GM23338 (cell line): ENCODE data around the gene KXD1. TPM values are rescaled to one million over a fixed set of nuclear protein-coding genes. Genes with fewer than 3 reads are reported as not detected.

Experiments
- ATAC-seq: fragments of 200-7000 bp; cut with Tn5 transposase; 3 replicates; pipeline ENCODE4 v1.9.1; 2020
- DNase-seq: peaks from one replicate; pipeline ENCODE4 v3.0.0-alpha.2; 2015; ENCODE audit warnings: low spot score
- H2AFZ ChIP-seq: fragments of 200-600 bp; sonication (generic); 2 replicates; pipeline ENCODE4 v1.8.0; 2016; ENCODE audit warnings: antibody characterized with exemption, mild to moderate bottlenecking, moderate library complexity
- H3F3A ChIP-seq: fragments of 200-600 bp; sonication (generic); replicated peaks from 2 replicates; pipeline ENCODE4 v1.8.0; 2017; ENCODE audit warnings: antibody characterized with exemption, mixed run types, low read depth
- H3K27ac ChIP-seq: fragments of 200-600 bp; sonication (generic); 2 replicates; pipeline ENCODE4 v1.6.1; 2016; ENCODE audit warnings: low read depth
- H3K27me3 ChIP-seq: fragments of 200-600 bp; sonication (generic); 2 replicates; pipeline ENCODE4 v1.8.0; 2016; ENCODE audit warnings: mild to moderate bottlenecking, mixed run types, moderate library complexity; ENCODE audit not compliant: insufficient read depth
- H3K36me3 ChIP-seq: fragments of 200-600 bp; sonication (generic); 2 replicates; pipeline ENCODE4 v1.8.0; 2016; ENCODE audit warnings: mild to moderate bottlenecking; ENCODE audit not compliant: insufficient read depth
- H3K4me1 ChIP-seq: fragments of 200-600 bp; sonication (generic); 2 replicates; pipeline ENCODE4 v1.8.0; 2016; ENCODE audit warnings: mild to moderate bottlenecking, moderate library complexity; ENCODE audit not compliant: insufficient read depth
- H3K4me2 ChIP-seq: fragments of 200-600 bp; sonication (generic); 2 replicates; pipeline ENCODE4 v1.7.1; 2017; ENCODE audit warnings: mixed run types
- H3K4me3 ChIP-seq: fragments of 200-600 bp; sonication (generic); 2 replicates; pipeline ENCODE4 v1.6.1; 2016; ENCODE audit warnings: mixed run types
- H3K79me2 ChIP-seq: fragments of 200-600 bp; sonication (generic); replicated peaks from 2 replicates; pipeline ENCODE4 v1.8.0; 2017; ENCODE audit warnings: mild to moderate bottlenecking; ENCODE audit not compliant: insufficient read depth
- H3K9me2 ChIP-seq: fragments of 200-600 bp; sonication (generic); 2 replicates; pipeline ENCODE4 v1.8.0; 2017; ENCODE audit not compliant: insufficient read depth
- H4K20me1 ChIP-seq: fragments of 200-600 bp; sonication (generic); replicated peaks from 2 replicates; pipeline ENCODE4 v1.8.0; 2017; ENCODE audit warnings: mild to moderate bottlenecking; ENCODE audit not compliant: insufficient read depth
- H3K27ac Mint-ChIP-seq: 2 replicates; pipeline ENCODE4 v1.8.0; 2020; ENCODE audit warnings: inconsistent platforms, mild to moderate bottlenecking, moderate library complexity, mixed read lengths
- H3K27me3 Mint-ChIP-seq: 3 replicates; pipeline ENCODE4 v1.8.0; 2022; ENCODE audit warnings: low read depth, mild to moderate bottlenecking, moderate library complexity, mixed read lengths, inconsistent platforms; ENCODE audit not compliant: insufficient read depth, poor library complexity
- H3K36me3 Mint-ChIP-seq: 3 replicates; pipeline ENCODE4 v1.8.0; 2021; ENCODE audit warnings: low read depth, mild to moderate bottlenecking, inconsistent platforms, moderate library complexity, mixed read lengths
- H3K4me1 Mint-ChIP-seq: 3 replicates; pipeline ENCODE4 v1.8.0; 2020; ENCODE audit warnings: mild to moderate bottlenecking, inconsistent platforms, mixed read lengths
- H3K4me3 Mint-ChIP-seq: 3 replicates; pipeline ENCODE4 v1.8.0; 2021; ENCODE audit warnings: moderate library complexity, mild to moderate bottlenecking, inconsistent platforms, mixed read lengths
- H3K9me3 Mint-ChIP-seq: 3 replicates; pipeline ENCODE4 v1.8.0; 2020; ENCODE audit warnings: moderate library complexity, mild to moderate bottlenecking, inconsistent platforms, mixed read lengths
- CREB1 ChIP-seq: fragments of 250-450 bp; sonication (Bioruptor Pico); IDR thresholded peaks from 2 replicates; pipeline ENCODE4 v1.5.0; 2020; ENCODE audit warnings: low read depth, mild to moderate bottlenecking, moderate library complexity
- JUNB ChIP-seq: IDR thresholded peaks from one replicate; pipeline ENCODE4 v1.6.1; 2016; ENCODE audit warnings: antibody characterized with exemption; ENCODE audit not compliant: unreplicated experiment
- NANOG ChIP-seq: IDR thresholded peaks from 2 replicates; pipeline ENCODE4 v1.6.1; 2016; ENCODE audit warnings: antibody characterized with exemption, borderline replicate concordance
- POLR2AphosphoS5 ChIP-seq: IDR thresholded peaks from 2 replicates; pipeline ENCODE4 v1.6.1; 2016; ENCODE audit warnings: antibody characterized with exemption, low read depth
- ZNF114 ChIP-seq: fragments of 250-450 bp; sonication (Bioruptor Pico); IDR thresholded peaks from 2 replicates; pipeline ENCODE4 v1.5.0; 2020; ENCODE audit warnings: mild to moderate bottlenecking, moderate library complexity
- polyA plus RNA-seq: library from polyadenylated mRNA; unstranded; fragments of >200 nt; fragmentation: Nextera tagmentation; extraction: Ambion mirVana; gene quantifications from 2 replicates; pipeline ENCODE4 v1.2.1, GENCODE V29; 2016
- total RNA-seq: library from RNA; depleted of rRNA; stranded (reverse); fragments of >200 nt; shearing (Covaris generic); gene quantifications from 2 replicates; pipeline ENCODE4 v1.2.3, GENCODE V29; 2014
- TF ChIP-seq, protein P1 (sequence below): IDR thresholded peaks from 2 replicates; pipeline ENCODE4 v1.6.1; 2016; ENCODE audit warnings: antibody characterized with exemption
- TF ChIP-seq, protein P2 (sequence below): fragments of 250-450 bp; sonication (Bioruptor Pico); IDR thresholded peaks from 2 replicates; pipeline ENCODE4 v1.5.0; 2020; ENCODE audit warnings: mild to moderate bottlenecking, moderate library complexity

The KXD1 gene
- total and polyA plus RNA-seq, 2 experiments from 2014 or later, result 108 to 164 TPM

DNA sequence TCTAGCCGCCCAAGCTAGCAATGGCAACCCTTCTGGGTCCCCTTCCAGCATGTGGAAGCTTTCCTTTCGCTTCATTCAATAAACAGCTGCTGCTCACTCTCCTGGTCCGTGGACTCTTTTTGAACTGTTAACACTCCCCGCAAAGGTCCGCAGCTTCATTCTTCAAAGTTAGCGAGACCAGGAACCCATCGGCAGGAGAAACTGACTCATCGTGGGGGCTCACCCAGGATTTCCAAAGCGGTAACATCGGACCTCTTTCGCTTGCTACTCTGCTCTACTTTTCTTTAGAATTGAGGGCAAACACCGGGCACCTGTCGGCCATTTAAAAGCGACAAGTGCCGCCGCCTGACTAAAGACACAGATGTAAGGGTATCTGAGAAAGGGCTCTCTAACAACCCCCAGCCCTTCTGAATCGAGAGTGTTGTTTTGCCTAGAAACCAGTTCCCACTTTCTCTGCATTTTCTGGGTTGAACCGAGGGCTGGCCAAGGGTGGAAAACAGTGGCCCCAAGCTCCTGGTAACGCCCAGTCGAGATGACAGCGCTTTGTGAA is 19.8 kb downstream of the KXD1 start:
- TF ChIP-seq, protein P1, sequence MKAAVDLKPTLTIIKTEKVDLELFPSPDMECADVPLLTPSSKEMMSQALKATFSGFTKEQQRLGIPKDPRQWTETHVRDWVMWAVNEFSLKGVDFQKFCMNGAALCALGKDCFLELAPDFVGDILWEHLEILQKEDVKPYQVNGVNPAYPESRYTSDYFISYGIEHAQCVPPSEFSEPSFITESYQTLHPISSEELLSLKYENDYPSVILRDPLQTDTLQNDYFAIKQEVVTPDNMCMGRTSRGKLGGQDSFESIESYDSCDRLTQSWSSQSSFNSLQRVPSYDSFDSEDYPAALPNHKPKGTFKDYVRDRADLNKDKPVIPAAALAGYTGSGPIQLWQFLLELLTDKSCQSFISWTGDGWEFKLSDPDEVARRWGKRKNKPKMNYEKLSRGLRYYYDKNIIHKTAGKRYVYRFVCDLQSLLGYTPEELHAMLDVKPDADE, result no peak
- peak; percentile 33; the same call in 1 of the 2 replicates for TF ChIP-seq POLR2AphosphoS5
- H3K4me2 ChIP-seq, result no peak overlapping the region
- H3K27me3 ChIP-seq, result no peaks in the 10 kb centered on the region
- Mint-ChIP-seq H3K36me3 (peaks cover 56% of the 10 kb centered on the region), H3K9me3 (no peaks in the 10 kb centered on the region), H3K27me3 (peaks cover 8% of the 10 kb centered on the region), H3K4me3 (no peak overlapping the region), H3K4me1 (peaks cover 8% of the 10 kb centered on the region), H3K27ac (peak overlapping the region; percentile 94; the same call in 1 of the 2 replicates)
- no peak overlapping the region for H2AFZ ChIP-seq
- peaks cover 26% of the 10 kb centered on the region for H4K20me1 ChIP-seq
- no peaks in the 10 kb centered on the region for H3K9me2 ChIP-seq
- H3F3A ChIP-seq, result peaks cover 48% of the 10 kb centered on the region
- ATAC-seq (no peak), DNase-seq (peak; percentile 7)
- H3K79me2 ChIP-seq, result peaks cover 21% of the 10 kb centered on the region
- H3K4me1 ChIP-seq, result peaks cover 7% of the 10 kb centered on the region
- H3K27ac ChIP-seq, result peak overlapping the region; percentile 82
- no peak overlapping the region for H3K4me3 ChIP-seq
- peaks cover 36% of the 10 kb centered on the region for H3K36me3 ChIP-seq

GRCh38 chr19:18580311-18580710 is 22.6 kb downstream of the KXD1 start:
- Histone ChIP-seq H3K36me3 (peaks cover 12% of the 10 kb centered on the region), H3K79me2 (no peaks in the 10 kb centered on the region), H3F3A (peaks cover 23% of the 10 kb centered on the region), H3K4me1 (no peaks in the 10 kb centered on the region), H3K9me2 (no peaks in the 10 kb centered on the region), H3K27me3 (no peaks in the 10 kb centered on the region), H4K20me1 (peaks cover 4% of the 10 kb centered on the region), H3K4me2 (no peak overlapping the region), H3K4me3 (no peak overlapping the region), H2AFZ (no peak overlapping the region), H3K27ac (no peak overlapping the region)
- TF ChIP-seq, protein P1, result no peak
- no peak for TF ChIP-seq CREB1
- TF ChIP-seq, protein P2, sequence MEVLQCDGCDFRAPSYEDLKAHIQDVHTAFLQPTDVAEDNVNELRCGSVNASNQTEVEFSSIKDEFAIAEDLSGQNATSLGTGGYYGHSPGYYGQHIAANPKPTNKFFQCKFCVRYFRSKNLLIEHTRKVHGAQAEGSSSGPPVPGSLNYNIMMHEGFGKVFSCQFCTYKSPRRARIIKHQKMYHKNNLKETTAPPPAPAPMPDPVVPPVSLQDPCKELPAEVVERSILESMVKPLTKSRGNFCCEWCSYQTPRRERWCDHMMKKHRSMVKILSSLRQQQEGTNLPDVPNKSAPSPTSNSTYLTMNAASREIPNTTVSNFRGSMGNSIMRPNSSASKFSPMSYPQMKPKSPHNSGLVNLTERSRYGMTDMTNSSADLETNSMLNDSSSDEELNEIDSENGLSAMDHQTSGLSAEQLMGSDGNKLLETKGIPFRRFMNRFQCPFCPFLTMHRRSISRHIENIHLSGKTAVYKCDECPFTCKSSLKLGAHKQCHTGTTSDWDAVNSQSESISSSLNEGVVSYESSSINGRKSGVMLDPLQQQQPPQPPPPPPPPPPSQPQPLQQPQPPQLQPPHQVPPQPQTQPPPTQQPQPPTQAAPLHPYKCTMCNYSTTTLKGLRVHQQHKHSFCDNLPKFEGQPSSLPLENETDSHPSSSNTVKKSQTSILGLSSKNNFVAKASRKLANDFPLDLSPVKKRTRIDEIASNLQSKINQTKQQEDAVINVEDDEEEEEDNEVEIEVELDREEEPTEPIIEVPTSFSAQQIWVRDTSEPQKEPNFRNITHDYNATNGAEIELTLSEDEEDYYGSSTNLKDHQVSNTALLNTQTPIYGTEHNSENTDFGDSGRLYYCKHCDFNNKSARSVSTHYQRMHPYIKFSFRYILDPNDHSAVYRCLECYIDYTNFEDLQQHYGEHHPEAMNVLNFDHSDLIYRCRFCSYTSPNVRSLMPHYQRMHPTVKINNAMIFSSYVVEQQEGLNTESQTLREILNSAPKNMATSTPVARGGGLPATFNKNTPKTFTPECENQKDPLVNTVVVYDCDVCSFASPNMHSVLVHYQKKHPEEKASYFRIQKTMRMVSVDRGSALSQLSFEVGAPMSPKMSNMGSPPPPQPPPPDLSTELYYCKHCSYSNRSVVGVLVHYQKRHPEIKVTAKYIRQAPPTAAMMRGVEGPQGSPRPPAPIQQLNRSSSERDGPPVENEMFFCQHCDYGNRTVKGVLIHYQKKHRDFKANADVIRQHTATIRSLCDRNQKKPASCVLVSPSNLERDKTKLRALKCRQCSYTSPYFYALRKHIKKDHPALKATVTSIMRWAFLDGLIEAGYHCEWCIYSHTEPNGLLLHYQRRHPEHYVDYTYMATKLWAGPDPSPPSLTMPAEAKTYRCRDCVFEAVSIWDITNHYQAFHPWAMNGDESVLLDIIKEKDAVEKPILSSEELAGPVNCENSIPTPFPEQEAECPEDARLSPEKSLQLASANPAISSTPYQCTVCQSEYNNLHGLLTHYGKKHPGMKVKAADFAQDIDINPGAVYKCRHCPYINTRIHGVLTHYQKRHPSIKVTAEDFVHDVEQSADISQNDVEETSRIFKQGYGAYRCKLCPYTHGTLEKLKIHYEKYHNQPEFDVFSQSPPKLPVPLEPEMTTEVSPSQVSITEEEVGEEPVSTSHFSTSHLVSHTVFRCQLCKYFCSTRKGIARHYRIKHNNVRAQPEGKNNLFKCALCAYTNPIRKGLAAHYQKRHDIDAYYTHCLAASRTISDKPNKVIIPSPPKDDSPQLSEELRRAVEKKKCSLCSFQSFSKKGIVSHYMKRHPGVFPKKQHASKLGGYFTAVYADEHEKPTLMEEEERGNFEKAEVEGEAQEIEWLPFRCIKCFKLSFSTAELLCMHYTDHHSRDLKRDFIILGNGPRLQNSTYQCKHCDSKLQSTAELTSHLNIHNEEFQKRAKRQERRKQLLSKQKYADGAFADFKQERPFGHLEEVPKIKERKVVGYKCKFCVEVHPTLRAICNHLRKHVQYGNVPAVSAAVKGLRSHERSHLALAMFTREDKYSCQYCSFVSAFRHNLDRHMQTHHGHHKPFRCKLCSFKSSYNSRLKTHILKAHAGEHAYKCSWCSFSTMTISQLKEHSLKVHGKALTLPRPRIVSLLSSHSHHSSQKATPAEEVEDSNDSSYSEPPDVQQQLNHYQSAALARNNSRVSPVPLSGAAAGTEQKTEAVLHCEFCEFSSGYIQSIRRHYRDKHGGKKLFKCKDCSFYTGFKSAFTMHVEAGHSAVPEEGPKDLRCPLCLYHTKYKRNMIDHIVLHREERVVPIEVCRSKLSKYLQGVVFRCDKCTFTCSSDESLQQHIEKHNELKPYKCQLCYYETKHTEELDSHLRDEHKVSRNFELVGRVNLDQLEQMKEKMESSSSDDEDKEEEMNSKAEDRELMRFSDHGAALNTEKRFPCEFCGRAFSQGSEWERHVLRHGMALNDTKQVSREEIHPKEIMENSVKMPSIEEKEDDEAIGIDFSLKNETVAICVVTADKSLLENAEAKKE (CRISPR knock-in tag), result no peak
- no peak for TF ChIP-seq ZNF114
- TF ChIP-seq JUNB, result no peak
- no peak for TF ChIP-seq NANOG
- Mint-ChIP-seq H3K27ac (no peak overlapping the region), H3K4me1 (no peaks in the 10 kb centered on the region), H3K4me3 (no peak overlapping the region), H3K36me3 (peaks cover 27% of the 10 kb centered on the region), H3K9me3 (no peaks in the 10 kb centered on the region), H3K27me3 (peaks cover 16% of the 10 kb centered on the region)
- peak; percentile 0 for DNase-seq
- no peak for ATAC-seq
